Measurements from ENCODE around the gene DTNA. TPM values are rescaled to one million over a fixed set of nuclear protein-coding genes. Genes with fewer than 3 reads are reported as not detected.

The DTNA gene
- total RNA-seq, 6 experiments from 2014 or later: 0.58 to 1.2 (median 0.98) TPM

- TF ChIP-seq, protein P1, sequence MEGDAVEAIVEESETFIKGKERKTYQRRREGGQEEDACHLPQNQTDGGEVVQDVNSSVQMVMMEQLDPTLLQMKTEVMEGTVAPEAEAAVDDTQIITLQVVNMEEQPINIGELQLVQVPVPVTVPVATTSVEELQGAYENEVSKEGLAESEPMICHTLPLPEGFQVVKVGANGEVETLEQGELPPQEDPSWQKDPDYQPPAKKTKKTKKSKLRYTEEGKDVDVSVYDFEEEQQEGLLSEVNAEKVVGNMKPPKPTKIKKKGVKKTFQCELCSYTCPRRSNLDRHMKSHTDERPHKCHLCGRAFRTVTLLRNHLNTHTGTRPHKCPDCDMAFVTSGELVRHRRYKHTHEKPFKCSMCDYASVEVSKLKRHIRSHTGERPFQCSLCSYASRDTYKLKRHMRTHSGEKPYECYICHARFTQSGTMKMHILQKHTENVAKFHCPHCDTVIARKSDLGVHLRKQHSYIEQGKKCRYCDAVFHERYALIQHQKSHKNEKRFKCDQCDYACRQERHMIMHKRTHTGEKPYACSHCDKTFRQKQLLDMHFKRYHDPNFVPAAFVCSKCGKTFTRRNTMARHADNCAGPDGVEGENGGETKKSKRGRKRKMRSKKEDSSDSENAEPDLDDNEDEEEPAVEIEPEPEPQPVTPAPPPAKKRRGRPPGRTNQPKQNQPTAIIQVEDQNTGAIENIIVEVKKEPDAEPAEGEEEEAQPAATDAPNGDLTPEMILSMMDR (IDR thresholded peaks at IDR 0.05): no peak
- Mint-ChIP-seq H3K27ac (no peak overlapping the region), H3K36me3 (ENCODE audit: low read depth) (peaks cover 6% of the 10 kb centered on the region; the same call in 1 of the 2 replicates), H3K4me3 (no peak overlapping the region), H3K4me1 (ENCODE audit: low read depth) (peaks cover 27% of the 10 kb centered on the region), H3K9me3 (no peaks in the 10 kb centered on the region), H3K27me3 (ENCODE audit: insufficient read depth) (peaks cover 5% of the 10 kb centered on the region)
- DNase-seq: no peak
Measured at GRCh38 chr18:34779112-34779511, 69.0 kb downstream of the DTNA start.

GRCh38 chr18:34780856-34781255 lies 70.8 kb downstream of the DTNA start:
- peaks cover 25% of the 10 kb centered on the region for H3K4me1 Mint-ChIP-seq (ENCODE audit: low read depth)
- no peak for DNase-seq
- H3K36me3 Mint-ChIP-seq (ENCODE audit: low read depth): peaks cover 6% of the 10 kb centered on the region; the same call in 1 of the 2 replicates
- H3K27me3 Mint-ChIP-seq (ENCODE audit: insufficient read depth): peaks cover 5% of the 10 kb centered on the region
- no peak overlapping the region for H3K27ac Mint-ChIP-seq
- TF ChIP-seq, protein P1 (IDR thresholded peaks at IDR 0.05): no peak
- no peaks in the 10 kb centered on the region for H3K9me3 Mint-ChIP-seq
- no peak overlapping the region for H3K4me3 Mint-ChIP-seq

DNA sequence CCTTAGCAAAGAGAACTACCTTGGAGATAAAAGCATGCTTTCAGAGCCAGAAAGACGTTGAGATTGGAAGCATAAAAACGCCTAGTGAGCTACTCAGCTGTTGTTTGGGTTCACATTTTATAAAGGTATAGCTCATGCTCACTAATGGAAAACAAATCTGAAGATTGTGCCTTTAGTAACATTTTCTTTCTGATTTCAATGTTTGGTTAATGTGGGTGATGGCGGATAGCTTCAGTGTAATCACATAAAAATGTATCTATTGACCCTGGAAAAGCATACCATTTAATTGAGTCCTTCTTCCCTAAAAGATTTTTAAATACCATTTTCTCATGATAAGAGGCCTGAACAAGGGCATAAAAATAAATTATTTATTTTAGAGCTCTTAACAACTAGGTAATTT lies 73.4 kb downstream of the DTNA start:
- TF ChIP-seq, protein P1 (IDR thresholded peaks at IDR 0.05): no peak
- H3K27ac Mint-ChIP-seq: peak overlapping the region; percentile 24
- no peaks in the 10 kb centered on the region for H3K9me3 Mint-ChIP-seq
- peak; percentile 12 for DNase-seq
- H3K36me3 Mint-ChIP-seq (ENCODE audit: low read depth): no peaks in the 10 kb centered on the region
- peak overlapping the region; percentile 47 for H3K4me3 Mint-ChIP-seq
- peaks cover 25% of the 10 kb centered on the region for H3K4me1 Mint-ChIP-seq (ENCODE audit: low read depth)
- H3K27me3 Mint-ChIP-seq (ENCODE audit: insufficient read depth): no peaks in the 10 kb centered on the region

GRCh38 chr18:34786162-34786741 lies 76.2 kb downstream of the DTNA start:
- no peak overlapping the region for H3K27ac Mint-ChIP-seq
- no peaks in the 10 kb centered on the region for H3K36me3 Mint-ChIP-seq (ENCODE audit: low read depth)
- H3K4me1 Mint-ChIP-seq (ENCODE audit: low read depth): peaks cover 31% of the 10 kb centered on the region
- no peaks in the 10 kb centered on the region for H3K9me3 Mint-ChIP-seq
- no peak for DNase-seq
- no peak overlapping the region for H3K4me3 Mint-ChIP-seq
- TF ChIP-seq, protein P1 (IDR thresholded peaks at IDR 0.05): no peak
- no peaks in the 10 kb centered on the region for H3K27me3 Mint-ChIP-seq (ENCODE audit: insufficient read depth)

DNA sequence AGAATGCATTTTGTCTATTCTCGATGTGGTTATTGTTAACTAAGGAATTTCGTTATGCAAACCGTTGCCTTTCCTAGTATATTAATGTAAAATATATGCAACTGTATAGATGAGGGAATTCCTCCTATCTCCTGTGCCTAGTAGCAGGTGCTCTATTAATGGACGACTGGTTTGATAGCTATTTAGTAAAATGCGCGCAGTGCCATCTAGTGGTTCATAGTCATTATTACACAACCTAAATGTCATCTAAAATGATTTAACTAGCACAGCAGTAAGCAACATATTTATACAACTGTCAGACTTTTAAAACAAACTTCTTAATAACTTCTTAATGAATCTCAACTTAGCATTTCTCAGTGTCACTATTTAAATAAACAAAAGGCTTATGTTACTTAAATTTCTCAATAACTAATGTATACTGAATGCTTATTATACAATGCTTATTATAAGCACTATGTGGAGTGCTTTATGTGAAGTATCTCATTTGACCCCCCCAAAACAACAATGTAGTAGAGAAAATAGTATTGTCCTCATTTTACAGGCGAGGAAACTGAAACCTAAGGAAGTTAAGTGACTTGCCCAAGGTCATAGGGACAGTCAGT lies 77.9 kb downstream of the DTNA start:
- peaks cover 23% of the 10 kb centered on the region for H3K4me1 Mint-ChIP-seq (ENCODE audit: low read depth)
- no peaks in the 10 kb centered on the region for H3K36me3 Mint-ChIP-seq (ENCODE audit: low read depth)
- DNase-seq: peak; percentile 42
- TF ChIP-seq, protein P1 (IDR thresholded peaks at IDR 0.05): peak; percentile 92
- H3K27me3 Mint-ChIP-seq (ENCODE audit: insufficient read depth): no peaks in the 10 kb centered on the region
- H3K9me3 Mint-ChIP-seq: no peaks in the 10 kb centered on the region
- no peak overlapping the region for H3K4me3 Mint-ChIP-seq
- H3K27ac Mint-ChIP-seq: no peak overlapping the region

Data from HFFc6 (cell line).